Stimulated activated CD8-positive, alpha-beta memory T cell treated with anti-CD3 and anti-CD28 coated beads, Interleukin-12 subunit alpha, Interleukin-12 subunit beta, amount 100 ng/mL, for 4 hours (primary cell): ENCODE results near the gene GPR4.
A peak's percentile ranks its signal among the peaks of the same experiment; 100 is the strongest.

Source experiments
- DNase-seq: peaks from one replicate; pipeline ENCODE4 v3.0.0-alpha.2; 2020; ENCODE audit warnings: low read depth

The GPR4 gene

DNA sequence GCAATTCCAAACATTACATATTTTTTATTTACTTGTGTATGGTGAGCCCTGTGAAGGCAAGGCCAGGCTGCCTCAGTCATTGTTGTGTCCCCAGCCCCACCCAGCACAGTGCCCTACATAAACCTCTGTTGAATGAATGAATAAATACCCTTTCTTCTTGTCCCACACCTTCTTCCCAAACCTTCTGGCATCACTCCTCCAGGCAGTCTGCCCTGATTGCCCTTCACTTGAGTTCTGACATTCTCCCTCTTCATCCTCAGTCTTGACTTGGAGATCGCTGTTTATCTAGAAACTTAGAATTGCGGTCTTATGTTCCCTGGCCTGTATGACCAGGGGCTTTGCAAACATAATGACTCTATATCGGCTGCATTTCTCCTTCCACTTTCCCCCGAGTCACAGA lies 12.2 kb downstream of the GPR4 start:
- DNase-seq = no peak

- DNase-seq = no peak
These were observed 14.1 kb downstream of the GPR4 start for GRCh38 chr19:45587873-45588272.

GRCh38 chr19:45585158-45585577 lies 16.8 kb downstream of the GPR4 start:
- DNase-seq = no peak

DNA sequence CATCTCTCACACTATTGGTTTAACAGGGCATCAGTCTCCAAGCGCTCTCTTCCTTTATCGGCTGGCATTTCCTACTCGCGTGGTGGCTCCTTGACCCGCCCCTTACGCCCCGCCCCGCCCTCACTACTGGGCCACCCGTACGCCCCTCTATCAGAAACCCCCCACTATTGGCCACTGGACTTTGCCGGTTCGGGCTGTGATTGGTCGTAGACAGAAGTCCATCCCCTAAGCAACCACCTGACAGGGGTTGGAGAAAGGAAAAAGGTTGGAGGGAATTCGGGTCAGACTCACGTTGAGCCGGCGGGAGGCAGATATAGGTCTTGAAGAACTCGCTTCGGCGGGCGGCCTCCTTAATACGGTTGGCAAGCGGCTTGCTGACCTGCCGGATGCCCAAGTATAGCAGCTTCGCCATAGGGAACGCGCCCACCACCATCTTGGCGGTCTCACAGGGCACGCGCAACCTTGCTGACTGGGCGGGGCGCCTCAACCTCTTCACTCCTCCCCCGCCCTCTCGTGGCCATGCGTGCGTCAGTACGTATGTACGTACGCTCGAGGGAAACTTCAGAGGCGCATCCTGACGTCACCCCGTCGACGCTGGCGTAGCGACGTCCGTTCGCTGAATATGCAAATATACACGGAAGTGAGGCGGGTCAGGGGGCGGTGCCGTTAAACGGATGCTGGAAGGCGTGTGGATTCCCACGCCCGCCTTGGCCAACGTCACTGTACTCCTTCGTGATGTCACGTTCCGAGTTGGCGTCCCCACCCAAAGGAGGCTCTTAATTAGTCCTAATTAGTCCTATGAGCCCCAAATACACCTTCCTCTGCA lies 17.5 kb downstream of the GPR4 start, which contains the start of gene OPA3:
OPA3 (minus strand) TSS at position 471 of the 826 bp plus-strand sequence; CDS start at position 433, 38 bp downstream.
- peak; percentile 98 for DNase-seq

- DNase-seq = no peak
These were observed 20.4 kb downstream of the GPR4 start for GRCh38 chr19:45581576-45581975.

DNA sequence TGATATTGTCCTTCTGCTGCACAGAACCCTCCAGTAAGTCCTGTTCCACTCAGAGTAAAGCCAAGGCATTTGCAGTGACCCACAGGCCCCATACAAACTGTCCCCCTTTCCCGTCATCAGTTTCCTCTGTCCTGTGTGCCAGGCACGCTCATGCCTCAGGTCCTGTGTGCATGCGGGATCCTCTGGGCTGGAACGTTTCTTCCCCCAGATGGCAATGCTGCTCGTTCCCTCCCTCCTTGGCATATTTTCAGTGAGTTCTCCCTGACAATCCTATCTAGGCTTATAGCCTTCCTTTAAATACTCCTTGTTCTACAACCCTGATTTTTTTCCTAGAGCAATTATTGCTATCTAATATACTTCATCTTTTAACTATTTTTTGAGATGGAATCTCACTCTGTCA lies 23.2 kb downstream of the GPR4 start:
- no peak for DNase-seq

DNA sequence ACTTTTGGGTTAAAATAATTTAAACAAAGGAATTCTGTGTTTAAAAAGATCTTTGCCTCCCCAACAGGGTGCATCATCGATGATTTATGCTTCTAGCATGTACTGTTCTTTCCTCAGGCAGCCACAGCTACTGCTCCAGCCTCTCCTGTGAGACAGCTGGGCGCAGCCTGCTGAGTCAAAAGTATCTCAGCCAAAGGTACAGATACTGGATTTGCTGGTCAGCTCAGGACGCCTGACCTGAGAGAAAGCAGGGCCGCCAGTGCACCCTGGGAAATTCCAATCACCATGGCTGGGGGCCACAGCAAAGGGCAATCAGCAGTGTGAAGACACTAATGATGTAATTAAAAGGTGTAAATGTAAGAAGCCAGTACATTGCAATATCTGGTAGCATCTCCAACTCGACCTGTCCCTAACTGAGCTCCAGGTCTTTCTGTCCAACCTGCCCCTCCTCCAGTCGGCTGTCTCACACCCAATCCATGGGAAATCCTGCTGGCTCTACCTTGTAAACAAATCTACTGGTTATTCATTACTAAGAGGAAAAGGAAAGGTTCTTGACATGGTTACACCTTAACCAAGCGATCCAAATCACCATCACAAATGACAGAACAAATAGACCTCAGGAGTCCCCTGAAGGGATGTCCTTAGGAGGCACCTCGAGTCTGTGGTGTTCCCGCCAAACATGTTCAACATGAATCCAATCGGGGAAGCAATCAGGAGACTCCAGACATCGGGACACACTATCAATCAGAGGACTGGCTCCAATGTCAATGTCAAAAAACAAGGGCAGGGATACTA lies 24.7 kb downstream of the GPR4 start:
- DNase-seq = no peak

- DNase-seq = no peak
These were observed 25.3 kb downstream of the GPR4 start for GRCh38 chr19:45576682-45577081.

- DNase-seq = no peak
These were observed 26.8 kb downstream of the GPR4 start for GRCh38 chr19:45575216-45575615.

DNA sequence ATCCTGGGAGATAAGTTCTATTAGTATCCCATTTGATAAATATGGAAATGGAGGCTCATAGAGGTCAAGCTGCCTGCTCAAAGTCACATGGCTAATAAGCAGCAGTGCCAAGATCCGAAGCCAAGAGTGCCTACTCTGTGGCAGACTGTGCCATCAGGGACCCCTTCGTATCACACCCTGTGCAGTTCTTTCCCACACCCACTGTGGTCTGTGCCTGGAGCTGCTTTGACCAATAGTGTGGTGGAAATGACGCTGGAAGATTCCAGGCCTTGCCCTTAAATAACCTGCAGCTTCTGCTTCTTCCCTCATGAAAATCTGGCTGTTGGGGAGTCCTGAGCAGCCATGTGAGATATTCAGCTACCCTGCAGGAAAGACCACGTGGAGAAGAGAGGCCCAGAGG lies 27.5 kb downstream of the GPR4 start:
- DNase-seq = no peak

DNA sequence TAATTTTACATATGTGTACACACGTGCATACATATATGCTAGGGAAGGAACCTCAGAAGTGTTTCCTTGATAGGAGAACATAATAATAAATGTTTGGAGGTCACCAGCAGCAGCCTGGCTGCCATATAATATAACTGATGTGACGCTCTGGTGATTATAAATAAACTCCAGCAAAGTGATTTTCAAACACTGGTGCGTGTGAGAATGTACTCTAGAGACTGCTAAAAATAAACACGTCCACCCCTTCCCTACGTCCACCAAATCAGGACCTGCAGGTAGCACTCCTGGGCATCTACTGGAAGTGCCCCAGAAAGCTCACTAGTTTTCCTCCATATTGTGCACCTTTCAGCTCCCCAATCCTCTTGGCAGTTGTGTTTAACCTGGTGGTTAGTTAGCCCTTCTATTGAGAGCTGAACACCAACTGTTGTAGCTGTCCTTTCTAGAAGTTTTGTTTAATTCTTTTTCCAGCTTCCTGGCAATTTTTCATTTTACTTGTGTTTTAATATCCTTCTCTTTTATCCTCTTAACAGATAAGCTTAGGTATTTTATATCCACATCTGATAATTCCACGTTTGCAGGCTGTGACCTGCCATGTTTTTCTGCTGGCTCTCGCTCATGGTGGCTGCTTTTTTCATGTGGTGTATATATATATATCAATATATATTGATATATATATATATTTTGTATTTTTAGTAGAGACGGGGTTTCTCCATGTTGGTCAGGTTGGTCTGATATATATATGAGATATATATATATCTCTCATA lies 30.4 kb downstream of the GPR4 start:
- no peak for DNase-seq

DNA sequence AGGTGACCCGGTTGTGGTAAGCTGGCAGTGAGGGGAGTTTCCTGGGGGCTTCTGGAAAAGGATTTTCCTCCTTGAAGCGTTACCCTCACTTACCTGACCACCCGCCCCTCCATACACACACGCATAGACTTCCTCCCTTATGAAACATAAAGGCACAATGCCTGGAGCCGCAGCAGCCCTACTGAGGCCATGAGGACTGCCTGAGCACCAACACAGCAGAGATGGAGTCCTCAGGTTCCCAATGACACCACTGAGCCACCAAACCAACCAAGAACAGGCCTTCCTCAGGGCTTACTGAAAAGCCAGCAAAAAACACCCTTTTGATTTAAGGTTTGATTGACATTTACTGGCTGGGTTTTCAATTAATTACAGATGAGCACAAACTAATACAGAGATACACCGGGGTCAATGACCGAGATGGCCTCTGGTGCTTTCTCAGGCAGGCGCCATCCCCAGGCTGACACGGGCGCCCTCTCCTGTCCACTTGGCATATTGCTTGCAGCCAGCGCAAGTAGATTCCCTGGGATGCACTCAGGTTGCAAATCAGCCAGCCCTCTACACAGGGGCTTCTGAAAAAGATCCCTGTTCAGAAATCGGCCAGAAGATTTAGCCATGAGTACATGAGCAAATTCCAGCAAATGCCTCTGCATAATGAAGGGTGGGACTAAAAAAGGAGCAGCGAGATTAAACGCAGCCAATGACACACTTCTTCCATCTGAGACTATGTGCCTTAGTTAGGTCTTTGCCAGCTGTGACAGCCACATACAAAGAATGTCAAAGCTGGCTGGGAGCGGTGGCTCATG lies 32.2 kb downstream of the GPR4 start:
- no peak for DNase-seq

DNA sequence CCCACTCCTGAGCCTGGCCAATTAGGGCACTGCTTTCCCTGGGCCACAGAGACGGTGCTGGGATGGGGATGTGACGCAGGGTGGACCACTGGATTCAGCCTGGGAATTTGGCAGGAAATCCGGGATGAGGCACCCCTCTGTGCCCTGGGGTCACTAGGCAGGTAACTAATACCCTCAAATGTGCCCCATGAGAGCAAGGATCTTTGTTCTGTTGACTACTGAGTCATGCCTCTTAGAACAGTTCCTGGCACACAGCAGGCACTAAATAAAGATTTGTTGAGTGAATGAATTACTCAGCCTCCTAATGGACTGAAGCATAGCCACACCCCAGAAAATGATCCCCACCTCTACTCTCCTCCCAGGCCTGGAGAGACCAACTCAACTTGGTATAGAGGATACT lies 33.3 kb downstream of the GPR4 start:
- DNase-seq = no peak

DNA sequence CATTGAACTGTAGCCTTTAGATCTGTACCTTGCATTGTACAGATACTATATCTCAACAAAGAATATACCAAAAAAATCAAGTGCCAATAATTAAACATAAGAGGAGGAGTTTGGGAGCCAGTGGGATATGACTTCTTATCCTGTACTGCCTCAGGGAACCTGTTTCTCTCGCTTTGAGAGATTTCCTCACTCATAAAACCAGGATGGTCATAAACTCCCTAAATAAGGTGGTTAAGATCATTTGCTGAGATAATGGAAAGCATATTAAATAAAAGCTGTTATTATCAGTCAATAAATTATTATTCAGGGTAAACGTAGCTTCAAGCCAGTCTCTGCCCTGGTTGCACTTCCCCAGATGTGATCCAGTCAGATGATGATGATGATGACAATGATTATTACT lies 34.4 kb downstream of the GPR4 start:
- DNase-seq = no peak

DNA sequence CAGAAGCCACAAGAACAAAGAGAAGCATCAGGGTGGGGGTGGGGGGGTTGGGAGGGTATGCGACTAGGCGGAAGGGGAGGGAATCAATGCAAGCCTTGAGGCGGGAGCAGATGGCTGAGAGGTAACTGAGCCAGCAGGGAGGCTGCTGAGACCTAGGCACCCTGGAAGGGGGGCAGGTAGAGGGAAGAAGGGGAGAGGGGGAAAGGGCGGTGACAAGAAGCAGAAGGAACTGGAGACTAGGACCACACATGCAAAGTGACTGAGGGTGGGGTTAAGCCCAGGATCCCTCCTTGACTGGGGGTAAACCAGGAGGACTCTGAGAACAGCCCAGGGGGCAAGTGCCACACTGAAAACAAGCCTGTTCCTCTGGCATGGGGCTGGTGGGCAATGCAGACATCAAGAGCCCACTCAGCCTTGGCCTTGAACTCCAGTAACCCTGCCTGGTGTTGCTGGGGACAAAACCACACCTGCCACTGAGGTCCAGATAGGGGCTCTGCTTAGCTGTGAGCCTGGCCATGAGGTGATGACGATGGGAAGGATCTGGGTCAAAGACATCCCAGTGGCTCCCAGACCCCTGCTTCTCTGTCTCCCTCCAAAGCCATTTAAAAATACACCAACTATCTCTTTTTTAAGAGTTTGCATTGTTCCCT lies 37.8 kb downstream of the GPR4 start:
- no peak for DNase-seq

- no peak for DNase-seq
These were observed 41.3 kb downstream of the GPR4 start for GRCh38 chr19:45560686-45561085.

- no peak for DNase-seq
These were observed 42.0 kb downstream of the GPR4 start for GRCh38 chr19:45560038-45560437.

- peak; percentile 31 for DNase-seq
These were observed 43.6 kb downstream of the GPR4 start for GRCh38 chr19:45558399-45558878.

GRCh38 chr19:45556835-45557234 lies 45.2 kb downstream of the GPR4 start:
- DNase-seq = no peak

GRCh38 chr19:45554481-45554880 lies 47.5 kb downstream of the GPR4 start:
- DNase-seq = no peak

DNA sequence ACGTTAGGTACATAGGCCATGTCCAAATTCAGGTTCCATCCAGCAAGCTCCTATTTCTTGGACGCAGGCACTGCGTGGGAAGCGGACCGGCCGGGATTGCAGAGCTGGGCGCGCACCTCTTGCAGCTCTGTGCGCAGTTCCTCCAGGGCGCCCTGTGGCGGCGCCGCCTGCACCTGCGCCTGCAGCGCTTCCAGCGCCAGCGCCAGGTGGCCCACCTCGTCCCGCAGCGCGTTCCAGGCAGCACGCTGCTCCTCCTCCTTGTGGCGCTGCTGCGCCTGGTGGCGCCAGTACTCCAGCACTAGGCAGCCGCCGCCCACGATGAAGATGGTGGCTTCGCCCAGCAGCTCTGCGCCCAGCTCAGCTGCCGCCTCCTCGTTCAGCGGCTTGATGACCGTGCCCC lies 48.5 kb downstream of the GPR4 start:
- DNase-seq = no peak
